Brain microvascular endothelial cell (primary cell): Measurements from ENCODE around the gene RHOF.
"Not testable (repeated sequence)": the region's sequence is repeated elsewhere in the genome, so short reads cannot be mapped to it uniquely, and the experiment has no call there.

Experiments used
- DNase-seq: peaks from one replicate; pipeline ENCODE4 v3.0.0-alpha.2; 2020
- H3K27ac ChIP-seq: fragments of 250-450 bp; sonication (Bioruptor Pico); 2 replicates; pipeline ENCODE4 v1.5.1; 2020; ENCODE audit warnings: mild to moderate bottlenecking, moderate library complexity
- H3K27me3 ChIP-seq: fragments of 250-450 bp; sonication (Bioruptor Pico); replicated peaks from 2 replicates; pipeline ENCODE4 v1.5.1; 2020; ENCODE audit warnings: mild to moderate bottlenecking
- H3K36me3 ChIP-seq: fragments of 250-450 bp; sonication (Bioruptor Pico); replicated peaks from 2 replicates; pipeline ENCODE4 v1.5.1; 2020; ENCODE audit warnings: mild to moderate bottlenecking
- H3K4me3 ChIP-seq: 2 replicates; pipeline ENCODE4 v1.5.1; 2011; ENCODE audit warnings: low read depth, mild to moderate bottlenecking, control low read depth, low read length, moderate library complexity
- in situ Hi-C: cut with HindIII; loops from 2 replicates; pipeline ENCODE4 v1.10.0; 2017; ENCODE audit warnings: low sequenced_read_pairs, low pct_ligation_motif_present
- TF ChIP-seq, protein P1 (sequence below): IDR thresholded peaks from 2 replicates; pipeline ENCODE4 v1.5.1; 2011; ENCODE audit warnings: low read depth, mild to moderate bottlenecking, moderate library complexity, low read length, control low read depth, inconsistent platforms; ENCODE audit errors: missing control alignments

The RHOF gene

DNA sequence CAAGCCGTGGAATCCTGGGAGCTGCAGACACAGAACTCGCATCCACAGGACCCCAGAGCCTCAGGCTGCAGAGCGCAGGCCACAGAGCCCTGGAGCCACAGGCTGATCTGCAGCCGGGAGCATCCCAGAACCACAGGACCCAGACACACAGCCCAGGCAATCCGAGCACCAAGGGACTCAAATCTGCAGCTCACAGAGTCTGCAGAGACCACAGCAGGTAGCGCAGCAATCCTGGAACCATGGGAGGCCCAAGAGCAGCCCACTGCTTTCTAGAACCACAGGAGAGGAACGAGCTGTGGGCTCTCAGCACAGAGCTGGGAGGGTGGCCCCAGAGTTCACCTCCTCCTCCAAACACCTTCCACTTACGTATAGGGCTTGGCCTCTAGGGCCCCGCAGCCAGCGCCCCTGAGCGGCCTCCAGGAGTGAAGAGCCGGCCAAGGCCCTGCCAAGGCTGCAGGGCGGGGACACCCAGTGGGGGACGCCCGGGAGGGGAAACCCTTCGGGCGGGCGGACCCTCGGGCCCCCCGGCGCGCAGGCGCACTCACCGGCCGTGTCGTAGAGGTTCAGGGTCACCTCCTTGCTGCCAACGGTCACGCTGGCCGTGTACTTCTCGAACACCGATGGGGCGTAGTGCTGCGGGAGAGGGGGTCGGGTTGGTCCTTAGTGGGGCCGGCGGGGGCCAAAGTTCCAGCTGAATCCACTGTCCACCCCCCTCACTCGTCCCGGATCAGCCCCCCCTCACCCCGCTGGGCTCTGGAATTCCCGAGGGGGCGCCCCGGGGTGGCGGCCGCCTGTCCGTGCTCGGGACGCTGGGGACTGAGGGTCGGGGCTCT, 665 bp downstream of the RHOF start:
- DNase-seq: no peak
- in situ Hi-C loops: no loop called here
- peak overlapping the region; percentile 61 for H3K4me3 ChIP-seq

DNA sequence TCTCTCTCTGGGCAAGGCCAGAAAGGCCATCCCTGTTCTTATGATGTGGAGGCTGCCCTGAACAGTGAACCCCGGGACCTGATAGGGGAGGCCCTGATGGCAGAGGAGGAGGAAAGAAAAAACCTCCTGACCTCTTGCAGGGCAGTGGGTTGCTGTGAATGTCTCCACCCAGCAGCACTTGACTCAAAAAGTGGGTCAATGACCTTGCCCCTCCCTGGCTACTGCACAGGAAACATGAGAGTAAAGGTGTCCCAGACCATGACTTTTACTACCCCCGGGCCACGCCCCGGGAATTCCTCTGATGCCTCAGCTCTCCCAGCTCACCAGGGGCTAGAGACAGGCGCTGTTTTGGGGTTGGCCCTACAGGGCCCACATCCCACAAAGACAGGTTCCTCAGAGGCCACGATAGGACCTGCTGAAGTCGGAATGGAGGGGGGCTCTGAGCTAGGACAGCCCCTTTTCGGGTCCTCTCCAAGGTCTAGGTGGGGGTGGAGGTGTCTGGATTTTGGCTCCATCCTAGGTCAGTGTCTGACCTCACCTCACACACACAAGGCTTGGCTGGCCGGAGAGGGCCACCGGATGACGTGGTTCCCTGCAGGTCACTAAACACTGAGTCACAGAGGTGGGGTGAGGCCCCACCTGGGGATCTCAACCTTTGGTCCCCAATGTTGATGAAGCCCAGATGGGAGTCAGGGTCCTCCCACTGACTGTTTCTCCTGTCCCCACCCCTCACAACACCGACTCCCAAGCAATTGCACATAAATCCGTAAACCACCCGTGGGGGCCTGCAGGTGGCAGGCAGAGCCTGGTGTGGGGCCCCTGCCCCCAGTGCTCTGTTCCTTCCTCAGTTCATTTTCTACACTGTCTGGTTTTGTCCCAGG, 1.6 kb downstream of the RHOF start:
- in situ Hi-C loops: no loop called here
- H3K27ac ChIP-seq: no peak overlapping the region

More for the DNA sequence above, 665 bp downstream of the RHOF start:
- TF ChIP-seq, protein P1, sequence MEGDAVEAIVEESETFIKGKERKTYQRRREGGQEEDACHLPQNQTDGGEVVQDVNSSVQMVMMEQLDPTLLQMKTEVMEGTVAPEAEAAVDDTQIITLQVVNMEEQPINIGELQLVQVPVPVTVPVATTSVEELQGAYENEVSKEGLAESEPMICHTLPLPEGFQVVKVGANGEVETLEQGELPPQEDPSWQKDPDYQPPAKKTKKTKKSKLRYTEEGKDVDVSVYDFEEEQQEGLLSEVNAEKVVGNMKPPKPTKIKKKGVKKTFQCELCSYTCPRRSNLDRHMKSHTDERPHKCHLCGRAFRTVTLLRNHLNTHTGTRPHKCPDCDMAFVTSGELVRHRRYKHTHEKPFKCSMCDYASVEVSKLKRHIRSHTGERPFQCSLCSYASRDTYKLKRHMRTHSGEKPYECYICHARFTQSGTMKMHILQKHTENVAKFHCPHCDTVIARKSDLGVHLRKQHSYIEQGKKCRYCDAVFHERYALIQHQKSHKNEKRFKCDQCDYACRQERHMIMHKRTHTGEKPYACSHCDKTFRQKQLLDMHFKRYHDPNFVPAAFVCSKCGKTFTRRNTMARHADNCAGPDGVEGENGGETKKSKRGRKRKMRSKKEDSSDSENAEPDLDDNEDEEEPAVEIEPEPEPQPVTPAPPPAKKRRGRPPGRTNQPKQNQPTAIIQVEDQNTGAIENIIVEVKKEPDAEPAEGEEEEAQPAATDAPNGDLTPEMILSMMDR: no peak
- Histone ChIP-seq H3K36me3 (peaks cover 3% of the 10 kb centered on the region), H3K27ac (no peak overlapping the region), H3K27me3 (no peaks in the 10 kb centered on the region)

DNA sequence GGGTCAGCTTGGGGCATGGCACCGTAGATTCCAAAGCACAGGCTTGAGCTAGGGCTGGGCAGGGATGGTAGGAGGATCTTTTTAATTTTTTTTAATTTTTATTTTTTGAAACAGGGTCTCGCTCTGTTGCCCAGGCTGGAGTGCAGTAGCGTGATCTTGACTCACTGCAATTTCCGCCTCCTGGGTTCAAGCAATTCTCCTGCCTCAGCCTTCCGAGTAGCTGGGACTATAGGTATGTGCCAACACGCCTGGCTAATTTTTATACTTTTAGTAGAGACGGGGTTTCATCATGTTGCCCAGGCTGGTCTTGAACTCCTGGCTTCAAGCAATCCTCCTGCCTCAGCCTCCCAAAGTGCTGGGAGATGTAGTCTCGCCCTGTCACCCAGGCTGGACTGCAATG, 2.7 kb downstream of the RHOF start:
- H3K27ac ChIP-seq, H3K36me3 ChIP-seq, H3K4me3 ChIP-seq, H3K27me3 ChIP-seq, in situ Hi-C loops, DNase-seq: not testable (repeated sequence)

More for the DNA sequence above, 1.6 kb downstream of the RHOF start:
- Histone ChIP-seq H3K27me3 (no peaks in the 10 kb centered on the region), H3K36me3 (peaks cover 3% of the 10 kb centered on the region), H3K4me3 (no peak overlapping the region)
- no peak for DNase-seq
- TF ChIP-seq, protein P1: no peak

DNA sequence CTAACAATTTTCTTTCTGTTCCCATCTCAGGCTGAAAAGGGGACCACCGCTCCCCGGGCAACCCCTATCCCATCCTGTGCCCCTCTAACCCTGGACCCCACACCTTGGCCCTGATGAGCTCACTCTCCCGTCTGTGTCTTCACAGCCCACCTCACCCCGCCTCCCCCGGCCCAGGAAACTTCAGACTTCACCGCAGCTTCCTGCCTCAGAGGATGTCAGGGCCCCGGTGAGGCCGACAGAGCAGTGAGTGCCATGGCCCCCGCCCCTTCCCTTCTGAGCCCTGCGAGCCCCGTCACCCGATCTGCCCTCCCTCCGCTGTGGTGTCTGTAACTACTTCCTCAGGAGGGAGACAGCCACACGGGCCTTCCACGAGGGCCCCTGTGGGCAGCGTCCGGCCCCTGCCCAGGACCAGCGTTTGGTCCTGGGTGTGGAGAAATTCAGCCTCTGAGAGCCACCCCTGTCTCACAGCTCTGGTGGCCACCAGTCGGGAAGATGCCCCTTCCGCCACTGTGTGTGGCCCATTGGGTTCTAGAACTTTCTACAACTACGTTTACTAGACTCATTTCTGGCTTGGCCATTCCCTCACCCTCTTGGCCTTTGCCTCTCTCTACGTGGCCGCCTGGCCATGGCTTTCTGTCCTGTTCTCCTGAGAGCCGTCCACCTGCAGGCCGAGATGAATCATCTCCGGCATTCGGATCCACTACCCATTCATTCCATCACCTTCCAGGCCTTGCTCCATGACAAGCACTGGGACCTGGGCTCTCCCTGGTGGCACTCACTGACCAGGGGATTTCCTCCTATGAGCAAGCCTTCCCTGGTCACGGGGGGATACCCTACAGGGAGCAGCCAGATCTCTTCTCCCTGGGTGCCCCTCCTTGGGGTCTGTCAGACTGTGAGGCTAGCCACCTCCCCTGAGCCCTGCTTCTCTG, 3.4 kb downstream of the RHOF start:
- Histone ChIP-seq H3K36me3 (no peaks in the 10 kb centered on the region), H3K27ac (no peak overlapping the region), H3K4me3 (no peak overlapping the region), H3K27me3 (no peaks in the 10 kb centered on the region)
- in situ Hi-C loops: no loop called here
- no peak for DNase-seq
- TF ChIP-seq, protein P1: no peak

DNA sequence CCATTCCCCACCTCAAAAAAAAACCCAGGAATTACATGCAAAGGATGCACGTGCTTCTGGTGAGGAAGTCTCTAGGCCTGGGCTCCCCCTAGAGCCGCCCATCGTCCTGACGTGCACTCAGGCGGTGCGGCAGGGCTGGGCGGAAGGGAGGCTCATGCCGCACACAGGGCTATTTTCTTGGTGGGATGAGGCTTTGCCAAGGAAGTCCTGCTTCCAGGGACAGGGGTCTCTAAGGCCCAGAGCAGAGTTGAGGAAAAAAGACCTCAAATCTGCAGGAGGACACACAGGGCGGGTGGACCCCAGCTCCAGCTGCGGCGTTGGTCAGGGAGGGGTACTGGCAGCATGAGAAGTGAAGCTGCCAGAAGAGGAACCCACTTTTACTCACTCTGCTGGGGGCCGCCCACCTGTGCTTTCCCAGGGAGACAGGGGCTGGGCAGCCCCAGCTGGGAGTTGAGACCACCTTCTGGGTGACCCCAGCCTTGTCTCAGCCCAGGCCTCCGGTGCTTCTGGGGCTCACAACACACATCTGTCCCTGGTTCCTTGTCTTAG, 4.2 kb downstream of the RHOF start:
- no peaks in the 10 kb centered on the region for H3K27me3 ChIP-seq
- no peaks in the 10 kb centered on the region for H3K36me3 ChIP-seq
- no peak for DNase-seq
- TF ChIP-seq, protein P1: no peak
- H3K27ac ChIP-seq: no peak overlapping the region
- in situ Hi-C loops: no loop called here
- no peak overlapping the region for H3K4me3 ChIP-seq
